Articular chondrocyte of knee joint (primary cell): Measurements from ENCODE around the gene MPV17L. TPM values are rescaled to one million over a fixed set of nuclear protein-coding genes. Genes with fewer than 3 reads are reported as not detected.

ENCODE experiments used
- total RNA-seq: library from RNA; depleted of rRNA; stranded (reverse); fragments of >200 nt; gene quantifications from 2 replicates; pipeline ENCODE4 v1.2.3, GENCODE V29; 2012

The MPV17L gene
- total RNA-seq = 0.97 and 5.1 TPM in 2 replicates

DNA sequence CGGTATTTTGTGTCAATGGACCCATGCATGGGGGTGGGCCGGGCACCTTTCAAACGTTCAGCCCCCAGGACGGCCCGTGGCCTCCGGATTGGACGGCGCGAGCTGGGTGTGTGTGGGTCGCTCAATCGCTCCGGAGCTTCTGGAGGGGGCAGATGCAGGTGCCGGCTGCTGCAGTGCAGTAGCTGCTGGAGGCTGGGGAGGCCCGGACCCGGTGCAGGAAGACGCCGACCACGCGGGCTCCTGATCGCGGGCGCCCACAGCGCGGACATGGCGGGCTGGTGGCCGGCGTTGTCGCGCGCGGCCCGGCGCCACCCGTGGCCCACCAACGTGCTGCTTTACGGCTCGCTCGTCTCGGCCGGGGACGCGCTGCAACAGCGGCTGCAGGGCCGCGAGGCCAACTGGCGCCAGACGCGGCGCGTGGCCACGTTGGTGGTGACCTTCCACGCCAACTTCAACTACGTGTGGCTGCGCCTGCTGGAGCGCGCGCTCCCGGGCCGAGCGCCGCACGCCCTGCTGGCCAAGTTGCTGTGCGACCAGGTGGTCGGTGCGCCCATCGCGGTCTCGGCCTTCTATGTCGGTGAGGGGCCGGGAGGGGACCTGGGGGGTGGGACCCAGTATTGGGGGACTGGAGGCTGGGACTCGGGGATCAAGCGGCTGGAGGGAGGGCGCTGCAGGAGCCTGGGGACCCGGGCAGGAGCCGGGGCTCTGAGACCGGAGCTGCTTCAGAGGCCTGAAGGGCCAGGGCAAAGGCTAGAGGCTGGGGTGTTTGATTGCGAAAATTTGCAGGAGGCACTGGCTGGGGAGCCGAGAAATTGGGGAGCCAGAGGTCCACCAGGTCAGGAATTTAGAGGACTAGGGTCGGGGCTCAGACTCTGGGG lies at the start of gene MPV17L:
Gene MPV17L, plus strand, starts transcription at position 124 of the 878 bp plus-strand sequence. Its CDS starts 144 bp downstream, at position 268.

DNA sequence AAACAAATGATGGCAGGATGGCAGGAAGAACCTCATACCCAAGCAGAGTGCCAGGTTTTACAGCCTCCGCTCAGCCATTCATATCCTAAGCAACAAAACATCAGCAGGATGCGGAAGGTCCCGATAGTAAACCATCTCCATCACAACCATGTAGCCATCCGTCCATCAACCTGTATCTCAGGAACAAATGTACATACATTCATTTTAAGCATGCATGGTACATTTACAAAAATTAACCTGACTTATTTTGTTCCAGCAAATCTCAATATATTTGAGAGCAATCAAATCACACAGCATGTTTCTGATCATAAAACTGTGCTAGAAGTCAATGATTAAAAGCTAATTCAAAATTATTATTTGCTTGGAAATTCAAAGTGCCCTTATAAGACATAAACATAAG lies 17.4 kb upstream of the MPV17L start, which contains the start of gene NPIPA5:
Gene NPIPA5, minus strand, starts transcription at position 101 of the 400 bp plus-strand sequence. Its CDS starts 0 bp downstream, at position 101.

DNA sequence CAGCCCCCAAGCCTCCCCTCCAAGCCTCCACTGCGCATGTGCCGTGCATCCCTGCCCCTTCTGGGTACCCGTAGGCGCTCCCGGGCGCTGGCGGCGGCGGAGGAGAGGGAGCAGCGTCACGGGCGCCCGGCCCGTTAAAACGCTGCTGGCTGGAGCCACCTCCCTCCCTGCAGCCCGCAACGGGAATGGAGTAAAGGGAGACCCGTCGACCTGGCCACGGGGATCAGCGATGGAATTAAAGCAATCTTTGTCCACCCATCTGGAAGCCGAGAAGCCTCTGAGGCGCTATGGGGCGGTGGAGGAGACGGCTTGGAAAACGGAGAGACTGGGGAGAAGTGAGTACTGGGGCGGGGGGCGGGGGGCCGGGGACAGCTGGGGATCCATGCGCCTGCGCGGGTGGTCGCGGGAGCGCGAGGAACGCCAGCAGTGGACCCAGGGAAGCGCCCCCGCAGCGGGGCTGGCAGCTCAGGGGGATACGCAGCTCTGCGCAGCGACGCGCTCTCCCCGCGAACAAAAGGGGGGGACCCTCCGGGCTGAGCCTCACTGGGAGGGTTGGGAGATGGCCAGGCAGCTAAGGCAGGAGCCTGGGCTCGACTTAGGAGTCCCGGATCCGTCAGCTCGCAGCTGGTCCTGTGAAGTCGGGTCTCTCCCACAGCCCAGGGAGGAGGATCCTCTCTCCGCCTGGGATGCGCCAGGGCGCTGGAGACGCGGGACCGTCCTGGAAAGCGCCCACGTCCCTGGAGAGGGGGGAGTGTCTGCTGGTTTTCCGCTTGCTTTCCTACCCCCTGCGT lies 39.1 kb downstream of the MPV17L start, which contains the start of gene BMERB1:
Gene BMERB1, plus strand, starts transcription at position 164 of the 791 bp plus-strand sequence. Its CDS starts 66 bp downstream, at position 230.

Other genes with a start within 250 kb of the MPV17L start
- 0.78 and 2.5 TPM in 2 replicates for gene NPIPA5, start 17.5 kb upstream of the MPV17L start, total RNA-seq
- gene BMERB1, start 38.8 kb downstream of the MPV17L start, total RNA-seq = 68.7 and 69.0 TPM in 2 replicates
- gene MARF1, start 247.4 kb downstream of the MPV17L start, total RNA-seq = 26.4 and 27.3 TPM in 2 replicates